ENCODE results near the gene XCR1. TPM values are rescaled to one million over a fixed set of nuclear protein-coding genes. Genes with fewer than 3 reads are reported as not detected.

Gene XCR1
- total RNA-seq, 1 experiment from 2014 or later: 0.02 TPM

DNA sequence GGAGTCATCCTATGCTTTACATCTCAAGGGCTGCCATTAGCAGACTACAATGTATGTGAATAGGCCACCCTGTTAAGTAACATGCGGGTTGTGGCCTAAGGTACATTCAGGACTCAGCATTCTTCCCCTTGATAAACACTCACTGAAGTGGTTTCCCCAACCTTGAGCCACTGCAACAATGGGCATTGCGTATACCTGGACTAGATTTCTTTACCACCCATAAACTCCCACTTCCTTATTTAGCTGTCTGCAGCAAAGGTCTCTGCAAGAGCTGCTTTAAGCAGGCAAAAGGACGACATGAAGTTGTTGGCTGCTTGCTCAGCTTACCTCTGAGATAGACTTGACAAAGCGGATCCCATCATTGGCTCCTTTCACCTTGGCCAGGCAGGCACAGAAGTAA is 47.9 kb downstream of the XCR1 start (continued):
- TF ChIP-seq, protein P1, sequence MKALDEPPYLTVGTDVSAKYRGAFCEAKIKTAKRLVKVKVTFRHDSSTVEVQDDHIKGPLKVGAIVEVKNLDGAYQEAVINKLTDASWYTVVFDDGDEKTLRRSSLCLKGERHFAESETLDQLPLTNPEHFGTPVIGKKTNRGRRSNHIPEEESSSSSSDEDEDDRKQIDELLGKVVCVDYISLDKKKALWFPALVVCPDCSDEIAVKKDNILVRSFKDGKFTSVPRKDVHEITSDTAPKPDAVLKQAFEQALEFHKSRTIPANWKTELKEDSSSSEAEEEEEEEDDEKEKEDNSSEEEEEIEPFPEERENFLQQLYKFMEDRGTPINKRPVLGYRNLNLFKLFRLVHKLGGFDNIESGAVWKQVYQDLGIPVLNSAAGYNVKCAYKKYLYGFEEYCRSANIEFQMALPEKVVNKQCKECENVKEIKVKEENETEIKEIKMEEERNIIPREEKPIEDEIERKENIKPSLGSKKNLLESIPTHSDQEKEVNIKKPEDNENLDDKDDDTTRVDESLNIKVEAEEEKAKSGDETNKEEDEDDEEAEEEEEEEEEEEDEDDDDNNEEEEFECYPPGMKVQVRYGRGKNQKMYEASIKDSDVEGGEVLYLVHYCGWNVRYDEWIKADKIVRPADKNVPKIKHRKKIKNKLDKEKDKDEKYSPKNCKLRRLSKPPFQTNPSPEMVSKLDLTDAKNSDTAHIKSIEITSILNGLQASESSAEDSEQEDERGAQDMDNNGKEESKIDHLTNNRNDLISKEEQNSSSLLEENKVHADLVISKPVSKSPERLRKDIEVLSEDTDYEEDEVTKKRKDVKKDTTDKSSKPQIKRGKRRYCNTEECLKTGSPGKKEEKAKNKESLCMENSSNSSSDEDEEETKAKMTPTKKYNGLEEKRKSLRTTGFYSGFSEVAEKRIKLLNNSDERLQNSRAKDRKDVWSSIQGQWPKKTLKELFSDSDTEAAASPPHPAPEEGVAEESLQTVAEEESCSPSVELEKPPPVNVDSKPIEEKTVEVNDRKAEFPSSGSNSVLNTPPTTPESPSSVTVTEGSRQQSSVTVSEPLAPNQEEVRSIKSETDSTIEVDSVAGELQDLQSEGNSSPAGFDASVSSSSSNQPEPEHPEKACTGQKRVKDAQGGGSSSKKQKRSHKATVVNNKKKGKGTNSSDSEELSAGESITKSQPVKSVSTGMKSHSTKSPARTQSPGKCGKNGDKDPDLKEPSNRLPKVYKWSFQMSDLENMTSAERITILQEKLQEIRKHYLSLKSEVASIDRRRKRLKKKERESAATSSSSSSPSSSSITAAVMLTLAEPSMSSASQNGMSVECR (CRISPR knock-in tag; IDR thresholded peaks at IDR 0.05; ENCODE audit: borderline replicate concordance): no peak

DNA sequence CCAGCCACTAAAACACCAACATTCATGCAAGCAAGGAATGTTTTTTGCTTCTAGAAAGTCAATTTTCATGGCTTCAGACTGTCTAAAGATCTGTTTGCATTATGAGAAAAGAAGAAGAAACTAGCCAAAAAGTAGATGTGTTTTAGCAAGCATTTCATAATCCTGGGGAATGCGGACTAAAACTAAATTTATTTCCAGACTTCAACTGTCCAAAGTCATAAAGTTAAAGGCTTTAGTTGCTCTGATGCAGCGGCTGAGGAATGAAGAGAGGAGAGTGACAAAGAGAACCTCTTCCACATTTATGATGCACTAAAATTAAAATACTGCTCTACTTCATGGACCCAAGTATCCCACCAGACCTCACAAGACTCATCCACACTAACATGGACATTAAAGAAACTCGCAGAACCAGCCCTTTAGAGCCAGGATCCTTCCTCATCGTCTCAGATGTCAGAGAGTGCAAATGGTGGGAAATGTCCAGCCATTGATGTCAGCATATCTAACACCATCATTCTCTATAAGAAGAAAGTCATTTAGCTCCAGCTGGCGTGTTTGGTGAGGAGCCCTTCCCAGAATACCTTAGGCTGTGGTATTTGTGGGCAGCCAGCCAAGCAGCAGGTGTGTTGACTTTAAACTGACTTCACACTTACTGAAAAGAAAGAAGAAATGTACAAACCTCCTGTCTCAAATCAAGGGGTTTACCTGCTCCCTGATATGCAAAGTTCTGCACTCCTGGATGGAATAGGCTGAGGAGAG is 49.1 kb downstream of the XCR1 start:
- ChIA-PET POLR2A (no interaction called here), CTCF (no interaction called here)
- Mint-ChIP-seq H3K9me3 (no peaks in the 10 kb centered on the region), H3K27ac (no peak overlapping the region), H3K4me3 (no peak overlapping the region), H3K27me3 (ENCODE audit: low read depth) (no peaks in the 10 kb centered on the region), H3K4me1 (no peaks in the 10 kb centered on the region), H3K36me3 (peaks cover 61% of the 10 kb centered on the region)
- no peak for TF ChIP-seq HMGA2 (CRISPR knock-in tag; IDR thresholded peaks at IDR 0.05)
- no peak for TF ChIP-seq NFYB (CRISPR knock-in tag; conservative IDR thresholded peaks at IDR 0.05; ENCODE audit: low read depth)
- TF ChIP-seq, protein P2, sequence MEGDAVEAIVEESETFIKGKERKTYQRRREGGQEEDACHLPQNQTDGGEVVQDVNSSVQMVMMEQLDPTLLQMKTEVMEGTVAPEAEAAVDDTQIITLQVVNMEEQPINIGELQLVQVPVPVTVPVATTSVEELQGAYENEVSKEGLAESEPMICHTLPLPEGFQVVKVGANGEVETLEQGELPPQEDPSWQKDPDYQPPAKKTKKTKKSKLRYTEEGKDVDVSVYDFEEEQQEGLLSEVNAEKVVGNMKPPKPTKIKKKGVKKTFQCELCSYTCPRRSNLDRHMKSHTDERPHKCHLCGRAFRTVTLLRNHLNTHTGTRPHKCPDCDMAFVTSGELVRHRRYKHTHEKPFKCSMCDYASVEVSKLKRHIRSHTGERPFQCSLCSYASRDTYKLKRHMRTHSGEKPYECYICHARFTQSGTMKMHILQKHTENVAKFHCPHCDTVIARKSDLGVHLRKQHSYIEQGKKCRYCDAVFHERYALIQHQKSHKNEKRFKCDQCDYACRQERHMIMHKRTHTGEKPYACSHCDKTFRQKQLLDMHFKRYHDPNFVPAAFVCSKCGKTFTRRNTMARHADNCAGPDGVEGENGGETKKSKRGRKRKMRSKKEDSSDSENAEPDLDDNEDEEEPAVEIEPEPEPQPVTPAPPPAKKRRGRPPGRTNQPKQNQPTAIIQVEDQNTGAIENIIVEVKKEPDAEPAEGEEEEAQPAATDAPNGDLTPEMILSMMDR (IDR thresholded peaks at IDR 0.05): no peak
- no peak for TF ChIP-seq NR2C2 (CRISPR knock-in tag; IDR thresholded peaks at IDR 0.05)
- TF ChIP-seq, protein P3, sequence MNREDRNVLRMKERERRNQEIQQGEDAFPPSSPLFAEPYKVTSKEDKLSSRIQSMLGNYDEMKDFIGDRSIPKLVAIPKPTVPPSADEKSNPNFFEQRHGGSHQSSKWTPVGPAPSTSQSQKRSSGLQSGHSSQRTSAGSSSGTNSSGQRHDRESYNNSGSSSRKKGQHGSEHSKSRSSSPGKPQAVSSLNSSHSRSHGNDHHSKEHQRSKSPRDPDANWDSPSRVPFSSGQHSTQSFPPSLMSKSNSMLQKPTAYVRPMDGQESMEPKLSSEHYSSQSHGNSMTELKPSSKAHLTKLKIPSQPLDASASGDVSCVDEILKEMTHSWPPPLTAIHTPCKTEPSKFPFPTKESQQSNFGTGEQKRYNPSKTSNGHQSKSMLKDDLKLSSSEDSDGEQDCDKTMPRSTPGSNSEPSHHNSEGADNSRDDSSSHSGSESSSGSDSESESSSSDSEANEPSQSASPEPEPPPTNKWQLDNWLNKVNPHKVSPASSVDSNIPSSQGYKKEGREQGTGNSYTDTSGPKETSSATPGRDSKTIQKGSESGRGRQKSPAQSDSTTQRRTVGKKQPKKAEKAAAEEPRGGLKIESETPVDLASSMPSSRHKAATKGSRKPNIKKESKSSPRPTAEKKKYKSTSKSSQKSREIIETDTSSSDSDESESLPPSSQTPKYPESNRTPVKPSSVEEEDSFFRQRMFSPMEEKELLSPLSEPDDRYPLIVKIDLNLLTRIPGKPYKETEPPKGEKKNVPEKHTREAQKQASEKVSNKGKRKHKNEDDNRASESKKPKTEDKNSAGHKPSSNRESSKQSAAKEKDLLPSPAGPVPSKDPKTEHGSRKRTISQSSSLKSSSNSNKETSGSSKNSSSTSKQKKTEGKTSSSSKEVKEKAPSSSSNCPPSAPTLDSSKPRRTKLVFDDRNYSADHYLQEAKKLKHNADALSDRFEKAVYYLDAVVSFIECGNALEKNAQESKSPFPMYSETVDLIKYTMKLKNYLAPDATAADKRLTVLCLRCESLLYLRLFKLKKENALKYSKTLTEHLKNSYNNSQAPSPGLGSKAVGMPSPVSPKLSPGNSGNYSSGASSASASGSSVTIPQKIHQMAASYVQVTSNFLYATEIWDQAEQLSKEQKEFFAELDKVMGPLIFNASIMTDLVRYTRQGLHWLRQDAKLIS (CRISPR knock-in tag; IDR thresholded peaks at IDR 0.05; ENCODE audit: borderline replicate concordance): no peak
- TF ChIP-seq ZNF121 (CRISPR knock-in tag; IDR thresholded peaks at IDR 0.05): no peak
- no peak for TF ChIP-seq TEAD1 (CRISPR knock-in tag; IDR thresholded peaks at IDR 0.05)
- TF ChIP-seq, protein P4, sequence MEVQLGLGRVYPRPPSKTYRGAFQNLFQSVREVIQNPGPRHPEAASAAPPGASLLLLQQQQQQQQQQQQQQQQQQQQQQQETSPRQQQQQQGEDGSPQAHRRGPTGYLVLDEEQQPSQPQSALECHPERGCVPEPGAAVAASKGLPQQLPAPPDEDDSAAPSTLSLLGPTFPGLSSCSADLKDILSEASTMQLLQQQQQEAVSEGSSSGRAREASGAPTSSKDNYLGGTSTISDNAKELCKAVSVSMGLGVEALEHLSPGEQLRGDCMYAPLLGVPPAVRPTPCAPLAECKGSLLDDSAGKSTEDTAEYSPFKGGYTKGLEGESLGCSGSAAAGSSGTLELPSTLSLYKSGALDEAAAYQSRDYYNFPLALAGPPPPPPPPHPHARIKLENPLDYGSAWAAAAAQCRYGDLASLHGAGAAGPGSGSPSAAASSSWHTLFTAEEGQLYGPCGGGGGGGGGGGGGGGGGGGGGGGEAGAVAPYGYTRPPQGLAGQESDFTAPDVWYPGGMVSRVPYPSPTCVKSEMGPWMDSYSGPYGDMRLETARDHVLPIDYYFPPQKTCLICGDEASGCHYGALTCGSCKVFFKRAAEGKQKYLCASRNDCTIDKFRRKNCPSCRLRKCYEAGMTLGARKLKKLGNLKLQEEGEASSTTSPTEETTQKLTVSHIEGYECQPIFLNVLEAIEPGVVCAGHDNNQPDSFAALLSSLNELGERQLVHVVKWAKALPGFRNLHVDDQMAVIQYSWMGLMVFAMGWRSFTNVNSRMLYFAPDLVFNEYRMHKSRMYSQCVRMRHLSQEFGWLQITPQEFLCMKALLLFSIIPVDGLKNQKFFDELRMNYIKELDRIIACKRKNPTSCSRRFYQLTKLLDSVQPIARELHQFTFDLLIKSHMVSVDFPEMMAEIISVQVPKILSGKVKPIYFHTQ (CRISPR knock-in tag; IDR thresholded peaks at IDR 0.05): no peak
- DNase-seq (ENCODE audit: low spot score): no peak
- ATAC-seq: no peak
